WERI-Rb-1 (cell line): ENCODE measurements around the gene HTT-AS.

Experiments
- DNase-seq: peaks from one replicate; pipeline ENCODE4 v3.0.0-alpha.2; 2020
- H3K27ac ChIP-seq: fragments of 250-450 bp; sonication (Bioruptor Pico); 2 replicates; pipeline ENCODE4 v1.5.1; 2020; ENCODE audit warnings: mild to moderate bottlenecking, moderate library complexity
- H3K27me3 ChIP-seq: fragments of 250-450 bp; sonication (Bioruptor Pico); 2 replicates; pipeline ENCODE4 v1.5.1; 2021; ENCODE audit warnings: mild to moderate bottlenecking, low read depth, moderate library complexity; ENCODE audit not compliant: insufficient read depth, severe bottlenecking
- H3K36me3 ChIP-seq: fragments of 250-450 bp; sonication (Bioruptor Pico); 2 replicates; pipeline ENCODE4 v1.5.1; 2020; ENCODE audit warnings: mild to moderate bottlenecking, moderate library complexity
- H3K4me3 ChIP-seq: 2 replicates; pipeline ENCODE4 v1.5.1; 2011; ENCODE audit warnings: low read depth, mild to moderate bottlenecking, control low read depth, low read length
- H3K9me3 ChIP-seq: fragments of 250-450 bp; sonication (Bioruptor Pico); 2 replicates; pipeline ENCODE4 v1.5.1; 2021; ENCODE audit warnings: mild to moderate bottlenecking, moderate library complexity; ENCODE audit not compliant: severe bottlenecking
- CTCF ChIP-seq: IDR thresholded peaks from 2 replicates; pipeline ENCODE4 v1.5.1; 2011; ENCODE audit warnings: low read depth, mild to moderate bottlenecking, control low read depth, inconsistent platforms, low read length

Gene HTT-AS

GRCh38 chr4:3046623-3047022 is 27.7 kb downstream of the HTT-AS start:
- no peaks in the 10 kb centered on the region for H3K36me3 ChIP-seq
- no peak for TF ChIP-seq CTCF
- H3K27me3 ChIP-seq, result no peaks in the 10 kb centered on the region
- no peak overlapping the region for H3K4me3 ChIP-seq
- H3K9me3 ChIP-seq, result no peaks in the 10 kb centered on the region
- no peak overlapping the region for H3K27ac ChIP-seq
- no peak for DNase-seq

GRCh38 chr4:3046162-3046561 is 28.2 kb downstream of the HTT-AS start:
- Histone ChIP-seq H3K36me3 (no peaks in the 10 kb centered on the region), H3K27ac (no peak overlapping the region), H3K27me3 (no peaks in the 10 kb centered on the region), H3K9me3 (no peaks in the 10 kb centered on the region), H3K4me3 (no peak overlapping the region)
- DNase-seq, result no peak
- no peak for TF ChIP-seq CTCF

GRCh38 chr4:3044870-3045819 is 29.2 kb downstream of the HTT-AS start:
- TF ChIP-seq CTCF, result no peak

GRCh38 chr4:3043282-3044020 is 30.9 kb downstream of the HTT-AS start:
- no peak for DNase-seq
- no peaks in the 10 kb centered on the region for H3K9me3 ChIP-seq
- H3K27ac ChIP-seq, result no peak overlapping the region
- H3K36me3 ChIP-seq, result no peaks in the 10 kb centered on the region
- TF ChIP-seq CTCF, result no peak
- H3K4me3 ChIP-seq, result no peak overlapping the region
- H3K27me3 ChIP-seq, result no peaks in the 10 kb centered on the region

More at GRCh38 chr4:3044870-3045819, 29.2 kb downstream of the HTT-AS start:
- no peaks in the 10 kb centered on the region for H3K27me3 ChIP-seq
- no peaks in the 10 kb centered on the region for H3K9me3 ChIP-seq
- no peak overlapping the region for H3K4me3 ChIP-seq
- no peak overlapping the region for H3K27ac ChIP-seq
- H3K36me3 ChIP-seq, result no peaks in the 10 kb centered on the region
- no peak for DNase-seq

- Histone ChIP-seq H3K27ac (no peak overlapping the region), H3K9me3 (no peaks in the 10 kb centered on the region), H3K27me3 (no peaks in the 10 kb centered on the region), H3K4me3 (no peak overlapping the region), H3K36me3 (no peaks in the 10 kb centered on the region)
- DNase-seq, result no peak
- no peak for TF ChIP-seq CTCF
These were observed 32.1 kb downstream of the HTT-AS start for GRCh38 chr4:3042226-3042625.
